DMS153 treated with DMSO at 0.1 percent for 48 hours (cell line): ENCODE results near the gene ABCB9.

ENCODE experiments used
- DNase-seq: peaks from one replicate; lab custom pipeline; 2025; ENCODE audit not compliant: unreplicated experiment; lab: John Stamatoyannopoulos, UW

Gene ABCB9

GRCh38 chr12:122982963-122983788 lies 16.9 kb upstream of the ABCB9 start:
- DNase-seq: no peak

GRCh38 chr12:122982477-122982815 lies 16.2 kb upstream of the ABCB9 start:
- no peak for DNase-seq

- DNase-seq: no peak
Measured at GRCh38 chr12:122981587-122982476, 15.6 kb upstream of the ABCB9 start.

DNA sequence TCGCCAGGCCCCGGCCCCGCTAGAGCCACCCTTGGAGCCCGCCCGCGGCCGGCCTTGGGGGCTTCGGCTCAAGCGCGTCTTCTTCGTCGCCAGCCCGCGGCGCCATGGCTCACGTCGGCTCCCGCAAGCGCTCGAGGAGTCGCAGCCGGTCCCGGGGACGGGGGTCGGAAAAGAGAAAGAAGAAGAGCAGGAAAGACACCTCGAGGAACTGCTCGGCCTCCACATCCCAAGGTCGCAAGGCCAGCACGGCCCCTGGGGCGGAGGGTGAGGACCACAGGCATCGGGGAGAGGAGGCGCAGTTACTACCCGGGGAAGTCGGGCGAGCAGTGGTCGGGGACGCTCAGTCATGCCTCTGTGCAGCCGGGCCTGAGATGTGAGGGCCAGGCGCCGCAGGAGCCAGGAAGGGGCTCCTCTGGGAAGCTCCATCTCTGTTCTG lies 14.8 kb upstream of the ABCB9 start:
- no peak for DNase-seq

DNA sequence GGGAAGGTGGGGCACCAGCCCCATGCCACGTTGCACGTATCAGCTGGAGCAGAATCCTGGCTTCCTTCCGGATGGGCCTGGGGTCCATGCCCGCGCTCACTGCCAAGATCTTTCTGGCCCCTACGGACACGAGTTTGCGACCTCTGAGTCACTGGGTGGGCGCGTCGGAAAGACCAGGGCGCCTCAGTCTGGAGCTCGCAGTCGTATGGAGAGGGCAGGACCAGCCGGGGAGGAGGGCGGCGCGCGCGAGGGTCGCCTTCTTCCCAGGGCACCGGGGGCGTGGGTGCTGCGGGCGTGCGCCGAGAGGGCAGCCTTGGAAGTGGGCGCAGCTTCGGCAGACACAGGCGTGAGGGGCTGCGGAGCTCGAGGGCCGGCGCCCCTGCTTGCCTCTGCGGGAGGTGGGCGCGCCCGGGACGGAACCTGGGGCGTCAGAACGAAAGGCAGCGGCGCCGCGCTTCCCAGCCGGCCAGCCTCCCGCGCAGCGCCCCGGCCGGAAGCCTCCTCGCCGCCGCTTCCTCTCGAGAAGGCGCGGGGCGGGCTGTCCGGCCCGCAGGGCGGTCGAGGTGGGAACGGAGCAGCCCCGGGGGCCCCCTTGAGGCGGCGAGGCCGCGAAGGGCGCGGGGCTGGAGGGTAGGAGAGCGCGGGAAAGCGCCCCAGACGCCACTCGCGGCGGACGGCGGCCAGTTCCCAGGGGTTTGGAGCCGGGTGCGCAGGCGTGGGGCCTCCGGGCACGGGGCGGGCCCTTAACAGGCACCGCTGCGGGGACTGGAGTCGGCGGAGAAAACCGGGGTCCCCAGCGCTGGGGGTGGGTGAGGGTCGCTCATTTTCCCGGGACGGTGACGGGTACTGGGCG lies 14.1 kb upstream of the ABCB9 start, which contains the start of gene ARL6IP4:
TSS of gene ARL6IP4 (plus strand) at position 499 of the 853 bp plus-strand sequence. CDS start 459 bp downstream, outside the sequence.
- DNase-seq: peak; percentile 26

GRCh38 chr12:122979908-122980182 lies 13.6 kb upstream of the ABCB9 start:
- no peak for DNase-seq

DNA sequence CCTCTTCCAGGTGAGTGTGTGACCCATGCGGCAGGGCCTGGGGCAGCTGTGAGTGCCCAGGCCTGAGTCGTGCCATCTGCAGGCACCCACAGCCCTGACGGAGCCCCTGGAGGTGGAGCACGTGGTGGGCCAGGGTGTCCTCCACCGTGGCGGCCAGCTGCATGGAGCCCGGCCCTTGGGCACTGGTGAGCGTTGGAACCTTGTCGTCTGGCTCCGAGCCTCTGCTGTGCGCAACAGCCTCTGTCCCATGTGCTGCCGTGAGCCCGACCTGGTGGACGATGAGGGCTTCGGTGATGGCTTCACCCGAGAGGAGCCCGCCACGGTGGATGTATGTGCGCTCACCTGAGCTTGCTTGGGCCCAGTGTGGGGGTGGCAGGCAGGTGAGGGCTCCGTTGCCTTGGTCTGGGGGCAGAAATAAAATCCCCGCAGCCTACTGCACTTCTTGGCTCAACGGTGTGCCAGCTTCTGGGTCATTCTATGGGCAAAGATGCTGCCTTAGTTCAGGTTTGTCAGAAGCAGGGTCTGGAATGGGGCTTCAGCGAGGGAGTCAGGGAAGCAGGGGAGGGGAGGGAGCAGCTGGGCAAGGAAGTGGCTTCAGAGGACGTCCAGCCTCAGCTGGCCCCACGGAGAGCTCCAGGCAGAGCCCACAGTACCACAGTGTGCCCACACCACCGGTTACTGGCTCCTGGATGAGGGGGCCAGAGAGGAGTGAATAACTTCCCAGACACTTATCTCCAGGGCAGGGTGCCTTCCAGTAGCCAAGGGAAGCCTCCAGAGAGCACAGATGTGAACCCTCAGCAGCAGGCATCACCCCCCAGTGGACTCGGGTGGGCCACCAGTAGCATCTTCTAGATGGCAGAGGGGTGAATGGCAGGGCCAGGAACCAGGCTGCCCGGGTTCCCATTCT lies 13.0 kb upstream of the ABCB9 start:
- DNase-seq: no peak

GRCh38 chr12:122978507-122978955 lies 12.3 kb upstream of the ABCB9 start:
- no peak for DNase-seq

GRCh38 chr12:122977655-122978392 lies 11.6 kb upstream of the ABCB9 start:
- no peak for DNase-seq

- DNase-seq: no peak
Measured at GRCh38 chr12:122977153-122977552, 10.9 kb upstream of the ABCB9 start.

- DNase-seq: no peak
Measured at GRCh38 chr12:122976648-122976975, 10.3 kb upstream of the ABCB9 start.

- DNase-seq: no peak
Measured at GRCh38 chr12:122975790-122976647, 9.8 kb upstream of the ABCB9 start.

GRCh38 chr12:122974892-122975789 lies 8.9 kb upstream of the ABCB9 start, which contains the start of gene OGFOD2:
OGFOD2 (plus strand) TSS chr12:122975244; CDS start chr12:122975252, 8 bp downstream.
- DNase-seq: peak; percentile 83

GRCh38 chr12:122974274-122974891 lies 8.1 kb upstream of the ABCB9 start:
- DNase-seq: peak; percentile 93

DNA sequence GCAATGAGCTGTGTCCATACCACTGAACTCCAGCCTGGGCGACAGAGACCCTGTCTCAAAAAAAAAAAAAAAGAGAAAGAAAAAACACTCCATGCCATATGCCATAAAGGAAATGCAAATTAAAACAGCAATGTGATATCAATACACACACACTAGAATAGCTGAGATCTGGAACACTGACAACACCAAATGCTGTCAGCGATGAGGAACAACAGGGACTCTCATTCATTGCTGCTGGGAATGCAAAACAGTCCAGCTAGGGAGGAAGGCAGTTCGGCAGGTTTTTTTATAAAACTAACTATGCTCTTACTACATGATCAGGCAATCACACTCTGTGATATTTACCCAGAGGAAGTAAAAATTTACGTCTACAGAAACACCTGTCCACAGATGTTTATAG lies 3.4 kb upstream of the ABCB9 start:
- DNase-seq: no peak

DNA sequence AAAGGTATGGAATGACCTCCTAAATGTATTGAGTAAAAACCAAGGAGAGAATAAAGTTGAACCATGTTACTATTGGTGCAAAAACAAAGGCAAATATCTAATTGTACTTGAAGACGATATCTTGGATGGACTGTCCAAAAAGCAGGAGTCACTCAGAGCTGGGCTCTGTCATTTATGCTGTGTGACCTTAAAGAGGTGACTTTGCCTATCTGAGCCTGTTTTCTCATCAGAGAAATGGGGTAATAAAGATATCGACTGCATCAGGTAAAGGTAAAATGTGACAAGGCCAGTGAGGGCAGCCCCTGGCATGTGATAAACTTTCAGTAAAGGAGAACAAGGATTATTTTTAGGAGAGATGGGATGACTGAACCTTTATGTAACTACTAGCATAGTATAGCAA lies 1.8 kb upstream of the ABCB9 start:
- no peak for DNase-seq
